SU-DHL-6 (cell line): ENCODE measurements around the gene ACTN1.

Experiments
- CTCF ChIP-seq: fragments of 200-600 bp; sonication (generic); IDR thresholded peaks from one replicate; pipeline ENCODE4 v1.5.1; 2017; ENCODE audit warnings: antibody characterized with exemption, mild to moderate bottlenecking, low read length, moderate library complexity; ENCODE audit not compliant: insufficient read depth, poor library complexity, severe bottlenecking
- EZH2phosphoT487 ChIP-seq: fragments of 200-600 bp; sonication (generic), shearing (Covaris generic); conservative IDR thresholded peaks from 2 replicates; pipeline ENCODE4 v1.6.1; 2018; ENCODE audit warnings: mild to moderate bottlenecking, antibody characterized with exemption, low read length, moderate library complexity, mixed read lengths

GRCh38 chr14:68849416-68849815 lies 129.7 kb downstream of the ACTN1 start:
- TF ChIP-seq CTCF (no peak), EZH2phosphoT487 (no peak)
